ENCODE measurements around the gene NAT14.
"Not testable (repeated sequence)": the region's sequence is repeated elsewhere in the genome, so short reads cannot be mapped to it uniquely, and the experiment has no call there.

NAT14 gene

DNA sequence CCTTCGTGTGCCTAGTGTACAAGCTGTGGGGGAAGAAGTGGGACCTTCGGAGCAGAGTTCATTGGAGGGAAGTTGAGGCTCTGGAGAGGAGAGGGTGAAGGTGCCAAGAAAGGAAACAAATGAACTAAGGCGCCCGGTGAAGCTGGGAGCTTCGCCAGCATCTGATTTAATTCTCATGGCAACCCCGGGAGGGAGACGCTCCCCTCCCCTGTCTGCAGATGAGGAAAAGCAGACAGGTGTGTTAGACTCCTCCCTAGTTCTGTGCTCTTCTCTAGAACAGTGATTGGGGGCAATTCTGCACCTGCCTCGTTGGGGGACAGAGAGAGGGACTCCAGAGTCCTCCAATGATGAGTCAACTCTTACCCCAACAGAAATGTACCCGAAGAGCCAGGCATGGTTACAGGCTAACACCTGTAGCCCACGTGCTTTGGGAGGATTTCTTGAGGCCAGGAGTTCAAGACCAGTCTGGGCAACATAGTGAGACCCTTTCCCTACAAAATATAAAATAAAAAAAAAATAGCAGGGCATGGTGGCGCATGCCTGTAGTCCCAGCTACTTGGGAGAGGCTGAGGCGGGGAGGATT, 7.5 kb downstream of the NAT14 start:
- Histone ChIP-seq H3K9me3 (ENCODE audit: control insufficient read depth, low read length) (no peaks in the 10 kb centered on the region), H3K36me3 (ENCODE audit: control insufficient read depth, insufficient read depth, low read length, severe bottlenecking) (no peaks in the 10 kb centered on the region), H3K4me3 (ENCODE audit: low read length) (no peak overlapping the region), H3K4me1 (ENCODE audit: control insufficient read depth, insufficient read depth, low read length) (peaks cover 50% of the 10 kb centered on the region), H3K9ac (ENCODE audit: low read length) (no peak overlapping the region), H3K27me3 (replicated peaks; ENCODE audit: control insufficient read depth, insufficient read depth, low read length) (no peaks in the 10 kb centered on the region)
- DNase-seq (ENCODE audit: low read depth) = no peak

DNA sequence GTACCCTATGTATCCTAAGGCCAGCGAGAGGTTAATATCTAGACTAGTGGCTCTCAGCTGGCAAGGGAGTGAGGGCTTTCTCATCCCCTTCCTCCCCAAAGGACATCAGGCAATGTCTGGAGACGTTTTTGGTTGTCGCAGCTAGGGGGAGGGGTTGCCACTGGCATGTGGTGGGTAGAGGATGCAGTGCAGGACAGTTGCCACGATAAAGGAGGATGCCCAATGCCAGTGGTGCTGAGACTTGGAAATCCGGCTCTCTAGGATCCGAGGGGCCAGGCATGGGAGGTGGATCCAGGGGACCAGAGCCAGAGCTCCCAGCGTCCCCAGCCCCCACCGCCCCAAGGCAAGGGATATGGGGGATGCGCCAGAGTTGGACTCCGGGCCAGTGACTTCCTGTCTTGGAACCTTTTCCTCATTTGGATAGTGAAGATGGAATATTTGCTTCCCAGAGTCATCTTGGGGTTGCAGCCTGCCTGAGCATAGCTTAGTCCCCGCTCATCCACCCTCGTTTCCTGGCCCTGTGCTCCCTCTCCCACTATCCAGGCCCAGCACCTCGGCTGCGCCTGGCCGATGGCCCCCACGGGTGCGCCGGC, 8.2 kb downstream of the NAT14 start:
- Histone ChIP-seq H3K9ac (ENCODE audit: low read length) (peak overlapping the region; percentile 86), H3K36me3 (ENCODE audit: control insufficient read depth, insufficient read depth, low read length, severe bottlenecking) (no peaks in the 10 kb centered on the region), H3K4me1 (ENCODE audit: control insufficient read depth, insufficient read depth, low read length) (peaks cover 45% of the 10 kb centered on the region), H3K4me3 (ENCODE audit: low read length) (peak overlapping the region; percentile 82), H3K9me3 (ENCODE audit: control insufficient read depth, low read length) (no peaks in the 10 kb centered on the region), H3K27me3 (replicated peaks; ENCODE audit: control insufficient read depth, insufficient read depth, low read length) (no peaks in the 10 kb centered on the region)
- DNase-seq (ENCODE audit: low read depth) = no peak

GRCh38 chr19:55493645-55494171, 8.7 kb downstream of the NAT14 start:
- H3K9me3 ChIP-seq (ENCODE audit: control insufficient read depth, low read length) = no peaks in the 10 kb centered on the region
- H3K4me3 ChIP-seq (ENCODE audit: low read length) = peak overlapping the region; percentile 82
- H3K4me1 ChIP-seq (ENCODE audit: control insufficient read depth, insufficient read depth, low read length) = peaks cover 40% of the 10 kb centered on the region
- DNase-seq (ENCODE audit: low read depth) = no peak
- H3K27me3 ChIP-seq (replicated peaks; ENCODE audit: control insufficient read depth, insufficient read depth, low read length) = no peaks in the 10 kb centered on the region
- no peaks in the 10 kb centered on the region for H3K36me3 ChIP-seq (ENCODE audit: control insufficient read depth, insufficient read depth, low read length, severe bottlenecking)
- H3K9ac ChIP-seq (ENCODE audit: low read length) = peak overlapping the region; percentile 86

GRCh38 chr19:55494172-55494761, 9.3 kb downstream of the NAT14 start:
- Histone ChIP-seq H3K9me3 (ENCODE audit: control insufficient read depth, low read length) (no peaks in the 10 kb centered on the region), H3K36me3 (ENCODE audit: control insufficient read depth, insufficient read depth, low read length, severe bottlenecking) (no peaks in the 10 kb centered on the region), H3K4me3 (ENCODE audit: low read length) (peak overlapping the region; percentile 82), H3K9ac (ENCODE audit: low read length) (peak overlapping the region; percentile 86), H3K4me1 (ENCODE audit: control insufficient read depth, insufficient read depth, low read length) (peaks cover 37% of the 10 kb centered on the region), H3K27me3 (replicated peaks; ENCODE audit: control insufficient read depth, insufficient read depth, low read length) (no peaks in the 10 kb centered on the region)
- DNase-seq (ENCODE audit: low read depth) = no peak

GRCh38 chr19:55495646-55496349, 10.8 kb downstream of the NAT14 start:
- peaks cover 33% of the 10 kb centered on the region for H3K4me1 ChIP-seq (ENCODE audit: control insufficient read depth, insufficient read depth, low read length)
- DNase-seq (ENCODE audit: low read depth) = no peak

GRCh38 chr19:55496820-55497219, 11.8 kb downstream of the NAT14 start:
- not testable (repeated sequence) for H3K9me3 ChIP-seq (ENCODE audit: control insufficient read depth, low read length); DNase-seq (ENCODE audit: low read depth)

More at GRCh38 chr19:55495646-55496349, 10.8 kb downstream of the NAT14 start:
- H3K4me3 ChIP-seq (ENCODE audit: low read length) = no peak overlapping the region
- peak overlapping the region; percentile 17 for H3K9ac ChIP-seq (ENCODE audit: low read length)
- no peaks in the 10 kb centered on the region for H3K9me3 ChIP-seq (ENCODE audit: control insufficient read depth, low read length)
- no peaks in the 10 kb centered on the region for H3K27me3 ChIP-seq (replicated peaks; ENCODE audit: control insufficient read depth, insufficient read depth, low read length)
- H3K36me3 ChIP-seq (ENCODE audit: control insufficient read depth, insufficient read depth, low read length, severe bottlenecking) = peaks cover 11% of the 10 kb centered on the region

GRCh38 chr19:55497763-55498162, 12.8 kb downstream of the NAT14 start:
- H3K36me3 ChIP-seq (ENCODE audit: control insufficient read depth, insufficient read depth, low read length, severe bottlenecking) = peaks cover 18% of the 10 kb centered on the region
- H3K9me3 ChIP-seq (ENCODE audit: control insufficient read depth, low read length) = no peaks in the 10 kb centered on the region
- H3K9ac ChIP-seq (ENCODE audit: low read length) = no peak overlapping the region
- no peak for DNase-seq (ENCODE audit: low read depth)
- H3K4me3 ChIP-seq (ENCODE audit: low read length) = no peak overlapping the region
- peaks cover 20% of the 10 kb centered on the region for H3K4me1 ChIP-seq (ENCODE audit: control insufficient read depth, insufficient read depth, low read length)
- H3K27me3 ChIP-seq (replicated peaks; ENCODE audit: control insufficient read depth, insufficient read depth, low read length) = no peaks in the 10 kb centered on the region

More at GRCh38 chr19:55496820-55497219, 11.8 kb downstream of the NAT14 start:
- not testable (repeated sequence) for H3K27me3 ChIP-seq (replicated peaks; ENCODE audit: control insufficient read depth, insufficient read depth, low read length); H3K9ac ChIP-seq (ENCODE audit: low read length); H3K4me3 ChIP-seq (ENCODE audit: low read length)
- peaks cover 15% of the 10 kb centered on the region for H3K36me3 ChIP-seq (ENCODE audit: control insufficient read depth, insufficient read depth, low read length, severe bottlenecking)
- peaks cover 23% of the 10 kb centered on the region for H3K4me1 ChIP-seq (ENCODE audit: control insufficient read depth, insufficient read depth, low read length)

- Histone ChIP-seq H3K9ac (ENCODE audit: low read length) (no peak overlapping the region), H3K4me1 (ENCODE audit: control insufficient read depth, insufficient read depth, low read length) (peaks cover 14% of the 10 kb centered on the region), H3K36me3 (ENCODE audit: control insufficient read depth, insufficient read depth, low read length, severe bottlenecking) (peaks cover 18% of the 10 kb centered on the region), H3K9me3 (ENCODE audit: control insufficient read depth, low read length) (no peaks in the 10 kb centered on the region), H3K4me3 (ENCODE audit: low read length) (no peak overlapping the region), H3K27me3 (replicated peaks; ENCODE audit: control insufficient read depth, insufficient read depth, low read length) (no peaks in the 10 kb centered on the region)
- no peak for DNase-seq (ENCODE audit: low read depth)
Measured at GRCh38 chr19:55498246-55498840, 13.4 kb downstream of the NAT14 start.

DNA sequence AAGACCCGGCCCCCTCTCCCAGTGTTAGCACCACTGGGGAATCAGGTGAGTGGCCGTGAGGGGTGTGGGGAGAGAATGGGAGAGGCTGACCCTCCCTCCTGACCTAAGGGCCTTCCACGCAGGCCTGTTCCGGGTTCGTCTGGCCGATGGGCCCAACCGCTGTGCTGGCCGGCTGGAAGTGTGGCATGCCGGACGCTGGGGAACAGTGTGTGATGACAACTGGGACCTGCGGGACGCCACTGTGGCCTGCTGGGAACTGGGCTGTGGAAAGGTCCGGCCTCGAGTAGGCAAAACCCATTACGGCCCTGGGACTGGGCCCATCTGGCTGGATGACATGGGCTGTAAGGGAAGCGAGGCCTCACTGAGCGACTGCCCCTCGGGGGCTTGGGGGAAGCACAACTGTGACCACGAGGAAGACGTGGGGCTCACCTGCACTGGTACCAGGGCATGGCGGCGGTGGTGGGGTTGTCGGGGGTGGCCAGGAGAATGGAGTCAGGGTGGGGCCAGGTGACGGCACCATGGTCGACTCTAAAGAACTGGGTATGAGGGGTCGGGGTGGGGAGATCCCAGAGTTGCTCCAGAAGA, 15.5 kb downstream of the NAT14 start:
- H3K36me3 ChIP-seq (ENCODE audit: control insufficient read depth, insufficient read depth, low read length, severe bottlenecking) = peaks cover 18% of the 10 kb centered on the region
- no peak overlapping the region for H3K9ac ChIP-seq (ENCODE audit: low read length)
- no peaks in the 10 kb centered on the region for H3K27me3 ChIP-seq (replicated peaks; ENCODE audit: control insufficient read depth, insufficient read depth, low read length)
- H3K4me3 ChIP-seq (ENCODE audit: low read length) = no peak overlapping the region
- DNase-seq (ENCODE audit: low read depth) = no peak
- peaks cover 3% of the 10 kb centered on the region for H3K4me1 ChIP-seq (ENCODE audit: control insufficient read depth, insufficient read depth, low read length)
- H3K9me3 ChIP-seq (ENCODE audit: control insufficient read depth, low read length) = no peaks in the 10 kb centered on the region

- H3K9me3 ChIP-seq (ENCODE audit: control insufficient read depth, low read length) = no peaks in the 10 kb centered on the region
- no peak overlapping the region for H3K4me3 ChIP-seq (ENCODE audit: low read length)
- H3K4me1 ChIP-seq (ENCODE audit: control insufficient read depth, insufficient read depth, low read length) = peaks cover 3% of the 10 kb centered on the region
- H3K27me3 ChIP-seq (replicated peaks; ENCODE audit: control insufficient read depth, insufficient read depth, low read length) = no peaks in the 10 kb centered on the region
- H3K36me3 ChIP-seq (ENCODE audit: control insufficient read depth, insufficient read depth, low read length, severe bottlenecking) = peaks cover 18% of the 10 kb centered on the region
- no peak overlapping the region for H3K9ac ChIP-seq (ENCODE audit: low read length)
- no peak for DNase-seq (ENCODE audit: low read depth)
Measured at GRCh38 chr19:55502197-55502952, 17.4 kb downstream of the NAT14 start.

Measured in adipocyte (in vitro differentiated cells).